ENCODE results near the gene PHKG2.

Gene PHKG2

DNA sequence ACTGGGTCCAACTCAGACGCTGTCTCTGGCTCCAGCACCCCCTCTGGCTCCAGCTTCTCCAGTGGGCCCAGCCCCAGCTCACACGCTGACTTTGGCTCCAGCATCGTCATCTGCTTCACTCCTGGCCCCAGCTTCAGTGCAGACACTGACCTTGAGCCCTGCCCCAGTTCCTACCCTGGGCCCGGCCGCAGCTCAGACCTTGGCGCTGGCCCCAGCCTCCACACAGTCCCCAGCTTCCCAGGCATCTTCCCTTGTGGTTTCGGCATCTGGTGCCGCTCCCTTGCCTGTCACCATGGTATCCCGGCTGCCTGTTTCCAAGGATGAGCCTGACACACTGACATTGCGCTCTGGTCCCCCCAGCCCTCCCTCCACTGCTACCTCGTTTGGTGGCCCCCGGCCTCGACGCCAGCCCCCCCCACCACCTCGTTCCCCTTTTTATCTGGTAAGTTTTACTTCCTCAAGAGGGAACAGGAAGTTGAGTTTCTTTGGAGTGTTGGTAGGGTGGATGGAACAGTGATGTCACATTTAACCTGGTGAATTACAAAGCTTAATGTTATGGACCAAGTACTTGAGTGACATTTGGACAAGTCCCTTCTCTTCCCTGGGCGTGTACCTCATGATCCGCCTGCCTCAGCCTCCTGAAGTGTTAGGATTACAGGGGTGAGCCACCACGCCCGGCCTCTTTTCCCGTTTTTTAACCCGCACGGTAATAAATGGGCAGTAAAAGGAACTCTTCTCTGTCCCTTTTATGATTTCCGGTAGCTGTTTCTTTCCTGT lies 23.4 kb upstream of the PHKG2 start:
- no peak for DNase-seq (ENCODE audit: low read depth, low spot score)
- TF ChIP-seq, protein P1, sequence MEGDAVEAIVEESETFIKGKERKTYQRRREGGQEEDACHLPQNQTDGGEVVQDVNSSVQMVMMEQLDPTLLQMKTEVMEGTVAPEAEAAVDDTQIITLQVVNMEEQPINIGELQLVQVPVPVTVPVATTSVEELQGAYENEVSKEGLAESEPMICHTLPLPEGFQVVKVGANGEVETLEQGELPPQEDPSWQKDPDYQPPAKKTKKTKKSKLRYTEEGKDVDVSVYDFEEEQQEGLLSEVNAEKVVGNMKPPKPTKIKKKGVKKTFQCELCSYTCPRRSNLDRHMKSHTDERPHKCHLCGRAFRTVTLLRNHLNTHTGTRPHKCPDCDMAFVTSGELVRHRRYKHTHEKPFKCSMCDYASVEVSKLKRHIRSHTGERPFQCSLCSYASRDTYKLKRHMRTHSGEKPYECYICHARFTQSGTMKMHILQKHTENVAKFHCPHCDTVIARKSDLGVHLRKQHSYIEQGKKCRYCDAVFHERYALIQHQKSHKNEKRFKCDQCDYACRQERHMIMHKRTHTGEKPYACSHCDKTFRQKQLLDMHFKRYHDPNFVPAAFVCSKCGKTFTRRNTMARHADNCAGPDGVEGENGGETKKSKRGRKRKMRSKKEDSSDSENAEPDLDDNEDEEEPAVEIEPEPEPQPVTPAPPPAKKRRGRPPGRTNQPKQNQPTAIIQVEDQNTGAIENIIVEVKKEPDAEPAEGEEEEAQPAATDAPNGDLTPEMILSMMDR (IDR thresholded peaks at IDR 0.05; ENCODE audit: insufficient read depth, low read length, missing control alignments) = no peak
- POLR2A ChIA-PET = interaction anchor here (1.2 kb wide), 1 partner anchor 9 kb away, joined by 3 read pairs; no protein-coding TSS in a partner anchor
- H3K4me3 ChIP-seq (ENCODE audit: low read depth, low read length) = no peak overlapping the region
- CTCF ChIA-PET = interaction anchor here (0.7 to 1.4 kb wide), 3 partner anchors 8 to 13 kb away, joined by 3 read pairs; no protein-coding TSS in a partner anchor

DNA sequence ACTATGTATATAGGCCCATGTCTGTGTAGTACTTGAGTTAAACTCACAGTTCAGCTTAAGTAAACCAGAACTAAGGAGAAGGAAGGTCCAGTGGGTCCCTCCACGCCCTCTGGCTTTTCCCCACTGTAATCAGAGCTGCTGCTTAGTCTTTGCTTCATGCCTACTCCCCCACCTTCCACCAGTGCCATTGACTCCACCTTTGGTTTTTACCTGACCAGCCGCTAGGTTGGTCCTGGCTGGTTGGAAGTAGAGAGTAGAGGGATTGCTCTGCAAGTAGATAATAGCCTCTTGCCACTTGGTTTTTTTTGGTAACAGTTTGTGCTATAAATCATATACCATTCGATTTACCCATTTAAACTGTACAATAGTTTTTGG lies 22.8 kb upstream of the PHKG2 start:
- H3K4me3 ChIP-seq (ENCODE audit: low read depth, low read length) = no peak overlapping the region
- TF ChIP-seq, protein P1 (IDR thresholded peaks at IDR 0.05; ENCODE audit: insufficient read depth, low read length, missing control alignments) = no peak
- POLR2A ChIA-PET = no interaction called here
- no peak for DNase-seq (ENCODE audit: low read depth, low spot score)
- CTCF ChIA-PET = interaction anchor here (0.7 to 1.4 kb wide), 3 partner anchors 9 to 14 kb away, joined by 3 read pairs; no protein-coding TSS in a partner anchor

- DNase-seq (ENCODE audit: low read depth, low spot score) = no peak
- ChIA-PET CTCF (interaction anchor here (1.2 kb wide), 1 partner anchor 174 kb away, joined by 3 read pairs; no protein-coding TSS in a partner anchor), POLR2A (interaction anchor here (1.2 kb wide), 1 partner anchor 20 kb away, joined by 3 read pairs; the partner anchor contains the start of gene PHKG2)
- no peak overlapping the region for H3K4me3 ChIP-seq (ENCODE audit: low read depth, low read length)
- TF ChIP-seq, protein P1 (IDR thresholded peaks at IDR 0.05; ENCODE audit: insufficient read depth, low read length, missing control alignments) = no peak
These were observed 19.9 kb upstream of the PHKG2 start for GRCh38 chr16:30728321-30728720.

- ChIA-PET POLR2A (no interaction called here), CTCF (interaction anchor here (0.7 kb wide), 1 partner anchor 12 kb away, joined by 4 read pairs; no protein-coding TSS in a partner anchor)
- TF ChIP-seq, protein P1 (IDR thresholded peaks at IDR 0.05; ENCODE audit: insufficient read depth, low read length, missing control alignments) = no peak
- no peak overlapping the region for H3K4me3 ChIP-seq (ENCODE audit: low read depth, low read length)
- DNase-seq (ENCODE audit: low read depth, low spot score) = no peak
These were observed 19.1 kb upstream of the PHKG2 start for GRCh38 chr16:30728899-30729672.

GRCh38 chr16:30731411-30731810 lies 16.8 kb upstream of the PHKG2 start:
- ChIA-PET CTCF (interaction anchor here (1.0 kb wide), 1 partner anchor 38 kb away, joined by 3 read pairs; no protein-coding TSS in a partner anchor), POLR2A (no interaction called here)
- DNase-seq (ENCODE audit: low read depth, low spot score) = no peak

More at GRCh38 chr16:30731411-30731810, 16.8 kb upstream of the PHKG2 start:
- H3K4me3 ChIP-seq (ENCODE audit: low read depth, low read length) = no peak overlapping the region
- TF ChIP-seq, protein P1 (IDR thresholded peaks at IDR 0.05; ENCODE audit: insufficient read depth, low read length, missing control alignments) = no peak

Measured in AG04449 (cell line).